H1 (cell line): ENCODE data around the gene SMIM9. TPM values are rescaled to one million over a fixed set of nuclear protein-coding genes. Genes with fewer than 3 reads are reported as not detected.

Source experiments
- CTCF ChIA-PET: fragments of 300-600 bp; sonication (Branson Sonifier 250); formaldehyde crosslinking; loops from one replicate; lab custom pipeline; 2021; ENCODE audit not compliant: partially characterized antibody; lab: Charles Lee
- POLR2A ChIA-PET: fragments of 300-600 bp; sonication (Branson Sonifier 250); formaldehyde crosslinking; loops from one replicate; lab custom pipeline; 2021; ENCODE audit warnings: inconsistent platforms; ENCODE audit not compliant: partially characterized antibody; lab: Charles Lee
- DNase-seq, 2 experiments: peaks; one replicate each; pipeline versions ENCODE4 v3.0.0 to v3.0.0-alpha.2; 2010 to 2022; ENCODE audit warnings: low spot score in 2 of 2, low read depth in 1 of 2, mixed read lengths in 1 of 2
- FAIRE-seq: peaks from 2 replicates; lab custom pipeline; 2011; peaks lifted over from hg19 to GRCh38; lab: Jason Lieb, UNC
- H2AFZ ChIP-seq: 2 replicates; pipeline ENCODE4 v1.8.1; 2012; ENCODE audit warnings: low read length, inconsistent platforms
- H2AK5ac ChIP-seq: 2 replicates; pipeline ENCODE4 v1.6.1; 2013; ENCODE audit warnings: low read depth, low read length
- H2BK120ac ChIP-seq: replicated peaks from 2 replicates; pipeline ENCODE3; 2013; ENCODE audit warnings: low read depth, low read length, inconsistent platforms
- H2BK12ac ChIP-seq: 2 replicates; pipeline ENCODE4 v1.6.1; 2013; ENCODE audit warnings: low read depth, low read length
- H2BK15ac ChIP-seq: 2 replicates; pipeline ENCODE4 v1.6.1; 2013; ENCODE audit warnings: low read length
- H2BK20ac ChIP-seq: 2 replicates; pipeline ENCODE4 v1.6.1; 2013; ENCODE audit warnings: low read length
- H2BK5ac ChIP-seq: 2 replicates; pipeline ENCODE4 v1.6.1; 2013; ENCODE audit warnings: low read depth, low read length
- H3K14ac ChIP-seq: 2 replicates; pipeline ENCODE4 v1.6.1; 2013; ENCODE audit warnings: inconsistent platforms; ENCODE audit not compliant: insufficient read length
- H3K18ac ChIP-seq: 2 replicates; pipeline ENCODE4 v1.6.1; 2013; ENCODE audit warnings: low read length; ENCODE audit errors: extremely low read depth
- H3K23ac ChIP-seq: 2 replicates; pipeline ENCODE4 v1.6.1; 2013; ENCODE audit warnings: inconsistent platforms; ENCODE audit not compliant: insufficient read length
- H3K23me2 ChIP-seq: 2 replicates; pipeline ENCODE4 v1.6.1; 2013; ENCODE audit warnings: low read depth, low read length
- H3K27ac ChIP-seq: 2 replicates; pipeline ENCODE4 v1.6.1; 2011; ENCODE audit warnings: low read depth, low read length, inconsistent platforms
- H3K27me3 ChIP-seq, 4 experiments: replicated peaks in 1 of 4; 1 replicate in 1 of 4; 2 replicates in 3 of 4; pipeline versions ENCODE4 v1.6.1 to v1.8.1; 2011 to 2013; ENCODE audit warnings: low read length in 3 of 4, mild to moderate bottlenecking in 3 of 4, inconsistent platforms in 2 of 4, mixed read lengths in 2 of 4, moderate library complexity in 1 of 4; ENCODE audit not compliant: control insufficient read depth in 3 of 4, insufficient read depth in 3 of 4; ENCODE audit errors: extremely low read depth in 1 of 4
- H3K36me3 ChIP-seq, 4 experiments: 2 replicates each; pipeline versions ENCODE4 v1.6.1 to v1.8.1; 2011 to 2013; ENCODE audit warnings: mild to moderate bottlenecking in 4 of 4, low read length in 3 of 4, moderate library complexity in 2 of 4, control low read depth in 1 of 4, inconsistent platforms in 1 of 4; ENCODE audit not compliant: insufficient read depth in 4 of 4, control insufficient read depth in 2 of 4
- H3K4ac ChIP-seq: replicated peaks from 2 replicates; pipeline ENCODE3; 2013; ENCODE audit warnings: low read length, low read depth, mixed read lengths, inconsistent platforms; ENCODE audit not compliant: insufficient read length
- H3K4me1 ChIP-seq, 4 experiments: replicated peaks in 1 of 4; 1 replicate in 1 of 4; 2 replicates in 3 of 4; pipeline versions ENCODE4 v1.6.1 to v1.8.1; 2011 to 2013; ENCODE audit warnings: low read length in 3 of 4, inconsistent platforms in 2 of 4, mixed read lengths in 1 of 4; ENCODE audit not compliant: insufficient read depth in 4 of 4, control insufficient read depth in 3 of 4
- H3K4me2 ChIP-seq, 2 experiments: 2 replicates each; pipeline versions ENCODE4 v1.6.1 to v1.8.1; 2011 to 2013; ENCODE audit warnings: low read depth in 2 of 2, low read length in 2 of 2, control low read depth in 1 of 2, inconsistent platforms in 1 of 2, mild to moderate bottlenecking in 1 of 2; ENCODE audit not compliant: insufficient read depth in 1 of 2
- H3K4me3 ChIP-seq, 4 experiments: fragments of 200-600, 300-600 bp in 1 of 4; sonication (generic), shearing (Covaris generic), sonication (Bioruptor Twin) in 1 of 4; 2 replicates each; pipeline versions ENCODE4 v1.5.1 to v1.8.1; 2011 to 2016; ENCODE audit warnings: low read length in 4 of 4, low read depth in 3 of 4, control low read depth in 2 of 4, inconsistent platforms in 2 of 4, mild to moderate bottlenecking in 2 of 4, mixed read lengths in 1 of 4, moderate library complexity in 1 of 4; ENCODE audit not compliant: insufficient read depth in 2 of 4; ENCODE audit errors: extremely low read depth in 1 of 4
- H3K56ac ChIP-seq: replicated peaks from 2 replicates; pipeline ENCODE3; 2013; ENCODE audit warnings: low read depth, mild to moderate bottlenecking, mixed read lengths, low read length, inconsistent platforms; ENCODE audit not compliant: insufficient read length
- H3K79me1 ChIP-seq: 2 replicates; pipeline ENCODE4 v1.6.1; 2013; ENCODE audit warnings: low read depth, low read length, control low read depth
- H3K79me2 ChIP-seq, 2 experiments: 2 replicates each; pipeline versions ENCODE4 v1.6.1 to v1.8.1; 2012 to 2013; ENCODE audit warnings: low read length in 2 of 2, mild to moderate bottlenecking in 2 of 2, inconsistent platforms in 1 of 2; ENCODE audit not compliant: insufficient read depth in 2 of 2, control insufficient read depth in 1 of 2
- H3K9ac ChIP-seq, 4 experiments: replicated peaks in 1 of 4; 1 replicate in 1 of 4; 2 replicates in 3 of 4; pipeline versions ENCODE4 v1.6.1 to v1.8.1; 2011 to 2013; ENCODE audit warnings: low read depth in 3 of 4, low read length in 3 of 4, control low read depth in 2 of 4, mild to moderate bottlenecking in 2 of 4, moderate library complexity in 2 of 4, inconsistent platforms in 1 of 4; ENCODE audit errors: extremely low read depth in 1 of 4
- H3K9me3 ChIP-seq, 2 experiments: 2 replicates each; pipeline versions ENCODE4 v1.6.1 to v1.8.1; 2012 to 2013; ENCODE audit warnings: mild to moderate bottlenecking in 2 of 2, moderate library complexity in 2 of 2, control low read depth in 1 of 2, inconsistent platforms in 1 of 2, low read depth in 1 of 2, low read length in 1 of 2, mixed read lengths in 1 of 2; ENCODE audit not compliant: insufficient read depth in 2 of 2
- H4K20me1 ChIP-seq, 2 experiments: replicated peaks in 1 of 2; 2 replicates each; pipeline versions ENCODE3 to v1.8.1; 2011 to 2013; ENCODE audit warnings: inconsistent platforms in 2 of 2, low read length in 2 of 2, mild to moderate bottlenecking in 1 of 2; ENCODE audit not compliant: insufficient read depth in 2 of 2, control insufficient read depth in 1 of 2
- H4K5ac ChIP-seq: 2 replicates; pipeline ENCODE4 v1.6.1; 2013; ENCODE audit warnings: low read length, low read depth, mixed read lengths, inconsistent platforms; ENCODE audit not compliant: insufficient read length
- H4K8ac ChIP-seq: 2 replicates; pipeline ENCODE4 v1.8.0; 2013; ENCODE audit warnings: mild to moderate bottlenecking, moderate library complexity, low read length, inconsistent platforms; ENCODE audit not compliant: insufficient read depth; ENCODE audit errors: extremely low read depth
- H4K91ac ChIP-seq: replicated peaks from 2 replicates; pipeline ENCODE3; 2013; ENCODE audit warnings: low read length, mixed read lengths, inconsistent platforms; ENCODE audit not compliant: insufficient read length
- CBX8 ChIP-seq: fragments of 300-800, 300-1000 bp; sonication (generic); IDR thresholded peaks from 2 replicates; pipeline ENCODE4 v1.7.1; 2016; ENCODE audit warnings: low read depth, low read length, borderline replicate concordance
- CREB1 ChIP-seq: IDR thresholded peaks from 2 replicates; pipeline ENCODE4 v1.6.1; 2012; ENCODE audit warnings: inconsistent platforms
- E2F6 ChIP-seq: IDR thresholded peaks from 2 replicates; pipeline ENCODE4 v1.6.1; 2012; ENCODE audit warnings: inconsistent platforms
- HDAC2 ChIP-seq, 2 experiments: fragments of 300-600 bp in 1 of 2; sonication (generic) in 1 of 2; IDR thresholded peaks; 2 replicates each; pipeline ENCODE4 v1.6.1; 2011 to 2012; ENCODE audit warnings: low read depth in 2 of 2, low read length in 2 of 2, mild to moderate bottlenecking in 2 of 2, moderate library complexity in 2 of 2, borderline replicate concordance in 1 of 2, inconsistent platforms in 1 of 2
- KDM5A ChIP-seq: fragments of 200-600 bp; IDR thresholded peaks from 2 replicates; pipeline ENCODE4 v1.7.1; 2012; ENCODE audit warnings: mild to moderate bottlenecking, low read length, inconsistent platforms, mixed read lengths
- RBBP5 ChIP-seq: IDR thresholded peaks from 2 replicates; pipeline ENCODE4 v1.7.1; 2012; ENCODE audit warnings: low read depth, mild to moderate bottlenecking, inconsistent platforms, low read length, moderate library complexity, borderline replicate concordance
- WGBS, 2 experiments: shearing (Covaris generic) in 1 of 2; methylation state at CpG; one replicate each; pipeline versions ENCODE4 v1.1.6 to v1.1.7; 2013 to 2015; ENCODE audit warnings: low lambda C conversion rate in 2 of 2, mixed read lengths in 2 of 2, inconsistent platforms in 1 of 2, low coverage in 1 of 2, missing lambda C conversion rate in 1 of 2; ENCODE audit not compliant: insufficient replicate concordance in 2 of 2, insufficient coverage in 1 of 2, insufficient read length in 1 of 2; ENCODE audit errors: extremely low coverage in 1 of 2, missing lambda C conversion rate in 1 of 2; 5-methylcytosine and 5-hydroxymethylcytosine counted together
- polyA plus RNA-seq, 7 experiments: library from polyadenylated mRNA; depleted of rRNA in 3 of 7; stranded (reverse) in 5 of 7; unstranded in 2 of 7; fragments of >200 nt in 5 of 7; fragments of 200-250 nt in 2 of 7; gene quantifications; 1 replicate in 5 of 7; 2 replicates in 1 of 7; 4 replicates in 1 of 7; pipeline versions ENCODE4 v1.2.1 to v1.2.3, GENCODE V29; 2011 to 2013; ENCODE audit warnings: missing spikeins in 2 of 7, mixed read lengths in 2 of 7
- total RNA-seq: library from RNA; stranded (reverse); fragmentation: NEBNext Ultra II Directional; extraction: Animal tissue kit (Norgen Biotek cat#: 25700); gene quantifications from 2 replicates; pipeline ENCODE4 v1.2.1, GENCODE V29; 2021
- TF ChIP-seq, protein P1 (sequence below): IDR thresholded peaks from 2 replicates; pipeline ENCODE4 v1.6.1; 2012; ENCODE audit warnings: low read length, inconsistent platforms

SMIM9 gene
- total and polyA plus RNA-seq, 2 of the 8 experiments (the other 6 are each of a cell fraction or from before 2014, with no cell fraction given): not detected

GRCh38 chrX:154804261-154804956, 30.1 kb downstream of the SMIM9 start:
- Histone ChIP-seq H2BK20ac (no peak overlapping the region), H3K9ac (no peak overlapping the region; a peak in 1 of 7 replicates), H3K18ac (no peak overlapping the region), H3K23ac (no peak overlapping the region), H3K4me3 (peak overlapping the region; percentile 45 to 64 (median 55); a peak in 7 of 8 replicates), H3K14ac (no peak overlapping the region), H4K91ac (no peak overlapping the region), H3K56ac (no peak overlapping the region), H3K4me1 (peaks cover 0 to 8% (median 6%) of the 10 kb centered on the region in 4 experiments; a peak in 5 of 7 replicates), H3K79me1 (no peaks in the 10 kb centered on the region), H2AFZ (no peak overlapping the region), H3K9me3 (no peaks in the 10 kb centered on the region; a peak in 1 of 4 replicates), H2BK12ac (no peak overlapping the region), H2AK5ac (no peak overlapping the region), H4K8ac (no peak overlapping the region), H3K27me3 (peaks cover 0 to 27% (median 19%) of the 10 kb centered on the region in 4 experiments; a peak in 6 of 7 replicates), H2BK15ac (no peak overlapping the region), H3K23me2 (peaks cover 2% of the 10 kb centered on the region; the same call in 1 of the 2 replicates), H3K36me3 (no peaks in the 10 kb centered on the region), H2BK5ac (no peak overlapping the region), H2BK120ac (no peak overlapping the region), H3K79me2 (no peaks in the 10 kb centered on the region), H4K20me1 (peaks cover 0 to 3% of the 10 kb centered on the region in 2 experiments), H3K4me2 (peak overlapping the region; percentile 86 to 92), H3K4ac (no peak overlapping the region), H3K27ac (no peak overlapping the region), H4K5ac (no peak overlapping the region)
- ChIA-PET POLR2A (interaction anchor here (0.9 to 1.6 kb wide), 4 partner anchors 14 to 41 kb away, joined by 3 to 4 read pairs (median 4); no protein-coding TSS in a partner anchor), CTCF (interaction anchor here (1.0 kb wide), 1 partner anchor 58 kb away, joined by 3 read pairs; no protein-coding TSS in a partner anchor)
- FAIRE-seq (no peak), DNase-seq (no peak)
- WGBS, 2 experiments: 69% methylated on average over 6 of the region's 7 CpGs; no CpG with 5 or more reads in 1 of the 2 experiments
- TF ChIP-seq, protein P1, sequence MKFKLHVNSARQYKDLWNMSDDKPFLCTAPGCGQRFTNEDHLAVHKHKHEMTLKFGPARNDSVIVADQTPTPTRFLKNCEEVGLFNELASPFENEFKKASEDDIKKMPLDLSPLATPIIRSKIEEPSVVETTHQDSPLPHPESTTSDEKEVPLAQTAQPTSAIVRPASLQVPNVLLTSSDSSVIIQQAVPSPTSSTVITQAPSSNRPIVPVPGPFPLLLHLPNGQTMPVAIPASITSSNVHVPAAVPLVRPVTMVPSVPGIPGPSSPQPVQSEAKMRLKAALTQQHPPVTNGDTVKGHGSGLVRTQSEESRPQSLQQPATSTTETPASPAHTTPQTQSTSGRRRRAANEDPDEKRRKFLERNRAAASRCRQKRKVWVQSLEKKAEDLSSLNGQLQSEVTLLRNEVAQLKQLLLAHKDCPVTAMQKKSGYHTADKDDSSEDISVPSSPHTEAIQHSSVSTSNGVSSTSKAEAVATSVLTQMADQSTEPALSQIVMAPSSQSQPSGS: no peak
- TF ChIP-seq CBX8 (no peak), RBBP5 (no peak), CREB1 (no peak), KDM5A (no peak), E2F6 (no peak), HDAC2 (IDR thresholded peaks at IDR 0.05; ENCODE audit: borderline replicate concordance in 1 of 2, low read depth in 2 of 2, low read length in 2 of 2) (no peak)
